ENCODE results near the gene FAHD2A.

The FAHD2A gene

GRCh38 chr2:95390272-95390880 lies 12.1 kb upstream of the FAHD2A start:
- H3K4me3 ChIP-seq (replicated peaks; ENCODE audit: low read depth, low read length) = no peak overlapping the region
- TF ChIP-seq CTCF (IDR thresholded peaks at IDR 0.05; ENCODE audit: low read depth, low read length, missing control alignments) = no peak
- no peak for DNase-seq (ENCODE audit: extremely low read depth, low read depth)

DNA sequence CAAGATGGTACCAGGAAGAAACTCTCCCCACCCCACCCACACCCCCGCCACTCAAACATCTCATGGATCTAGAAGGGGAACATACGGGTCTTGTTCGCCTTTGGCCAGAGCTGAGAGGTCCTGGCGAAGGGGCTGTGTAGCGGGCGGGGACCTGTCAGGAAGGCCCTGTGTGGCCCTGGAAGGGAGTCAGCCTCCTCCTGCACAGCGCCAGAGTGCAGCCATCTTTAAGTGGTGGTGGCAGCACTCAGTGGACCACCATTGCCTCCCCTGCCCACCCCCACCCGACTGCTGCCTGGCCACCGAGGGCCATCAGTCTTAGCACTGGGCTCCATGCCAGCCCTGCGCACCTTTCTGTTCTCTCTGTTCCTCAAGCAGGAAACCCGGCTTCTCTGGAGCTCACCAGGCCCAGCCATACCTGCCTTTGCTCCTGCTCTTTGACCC lies 11.6 kb upstream of the FAHD2A start:
- no peak for DNase-seq (ENCODE audit: extremely low read depth, low read depth)
- no peak for TF ChIP-seq CTCF (IDR thresholded peaks at IDR 0.05; ENCODE audit: low read depth, low read length, missing control alignments)
- H3K4me3 ChIP-seq (replicated peaks; ENCODE audit: low read depth, low read length) = no peak overlapping the region

GRCh38 chr2:95391641-95392310 lies 10.7 kb upstream of the FAHD2A start:
- no peak overlapping the region for H3K4me3 ChIP-seq (replicated peaks; ENCODE audit: low read depth, low read length)
- TF ChIP-seq CTCF (IDR thresholded peaks at IDR 0.05; ENCODE audit: low read depth, low read length, missing control alignments) = no peak
- no peak for DNase-seq (ENCODE audit: extremely low read depth, low read depth)

DNA sequence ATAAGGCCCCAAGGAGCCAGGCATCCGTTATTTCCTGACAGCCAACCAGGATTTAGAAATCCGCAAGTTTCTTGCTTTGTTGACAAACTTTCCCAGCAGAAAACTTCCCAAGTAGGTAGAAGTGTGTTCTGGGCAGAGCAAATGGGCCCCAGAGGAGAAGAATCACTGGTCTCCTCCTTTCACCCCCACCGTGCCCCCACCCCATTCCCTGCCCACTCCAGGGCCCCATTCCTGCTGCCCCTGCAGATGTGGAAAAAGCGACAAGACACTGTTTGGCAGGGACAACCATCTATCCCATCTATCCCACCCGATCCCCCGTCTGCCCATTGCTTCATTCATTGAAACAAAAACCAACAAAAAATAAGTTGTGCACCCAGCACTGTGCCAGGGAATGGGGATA lies 10.2 kb upstream of the FAHD2A start:
- DNase-seq (ENCODE audit: extremely low read depth, low read depth) = no peak
- TF ChIP-seq CTCF (IDR thresholded peaks at IDR 0.05; ENCODE audit: low read depth, low read length, missing control alignments) = no peak
- H3K4me3 ChIP-seq (replicated peaks; ENCODE audit: low read depth, low read length) = no peak overlapping the region

DNA sequence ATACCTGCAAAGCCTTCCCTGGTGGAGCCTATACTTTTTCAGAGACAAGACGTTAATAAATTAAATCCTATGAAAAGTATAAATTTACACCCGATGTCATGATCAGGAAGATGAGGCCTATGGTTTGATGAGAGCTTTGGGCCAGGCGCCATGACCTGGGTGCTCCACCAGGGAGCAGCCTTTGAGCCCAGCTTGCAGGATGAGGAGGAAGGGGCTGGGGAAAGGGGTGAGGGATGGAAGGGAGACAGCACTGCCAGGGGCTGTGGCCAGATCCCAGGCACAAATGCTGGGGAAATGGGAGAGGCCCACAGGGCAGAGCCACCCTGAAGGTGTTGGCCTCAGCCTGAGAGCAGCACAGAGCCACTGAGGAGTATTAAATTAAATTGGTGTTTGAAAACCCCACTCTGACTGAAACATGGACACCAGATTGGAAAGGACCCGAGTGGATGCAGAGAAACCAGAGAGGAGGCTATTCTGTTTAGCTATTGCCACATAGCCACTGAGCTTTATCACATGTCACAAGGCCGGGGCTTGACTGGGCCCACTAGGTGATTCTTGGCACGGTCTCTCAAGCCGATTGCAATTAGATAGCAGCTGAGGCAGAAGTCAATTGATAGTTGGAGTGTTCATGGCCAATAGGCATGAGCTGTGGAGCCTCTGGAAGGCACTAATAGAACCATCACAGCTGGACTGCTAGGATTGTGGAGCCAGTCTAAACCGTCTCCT lies 9.6 kb upstream of the FAHD2A start:
- H3K4me3 ChIP-seq (replicated peaks; ENCODE audit: low read depth, low read length) = no peak overlapping the region
- DNase-seq (ENCODE audit: extremely low read depth, low read depth) = no peak
- no peak for TF ChIP-seq CTCF (IDR thresholded peaks at IDR 0.05; ENCODE audit: low read depth, low read length, missing control alignments)

- no peak for DNase-seq (ENCODE audit: extremely low read depth, low read depth)
- no peak for TF ChIP-seq CTCF (IDR thresholded peaks at IDR 0.05; ENCODE audit: low read depth, low read length, missing control alignments)
- no peak overlapping the region for H3K4me3 ChIP-seq (replicated peaks; ENCODE audit: low read depth, low read length)
These were observed 8.6 kb upstream of the FAHD2A start for GRCh38 chr2:95393901-95394300.

All from HFF-Myc (cell line).